ENCODE measurements around the gene CSAG1.
"Not testable (repeated sequence)": the region's sequence is repeated elsewhere in the genome, so short reads cannot be mapped to it uniquely, and the experiment has no call there.

CSAG1 gene

DNA sequence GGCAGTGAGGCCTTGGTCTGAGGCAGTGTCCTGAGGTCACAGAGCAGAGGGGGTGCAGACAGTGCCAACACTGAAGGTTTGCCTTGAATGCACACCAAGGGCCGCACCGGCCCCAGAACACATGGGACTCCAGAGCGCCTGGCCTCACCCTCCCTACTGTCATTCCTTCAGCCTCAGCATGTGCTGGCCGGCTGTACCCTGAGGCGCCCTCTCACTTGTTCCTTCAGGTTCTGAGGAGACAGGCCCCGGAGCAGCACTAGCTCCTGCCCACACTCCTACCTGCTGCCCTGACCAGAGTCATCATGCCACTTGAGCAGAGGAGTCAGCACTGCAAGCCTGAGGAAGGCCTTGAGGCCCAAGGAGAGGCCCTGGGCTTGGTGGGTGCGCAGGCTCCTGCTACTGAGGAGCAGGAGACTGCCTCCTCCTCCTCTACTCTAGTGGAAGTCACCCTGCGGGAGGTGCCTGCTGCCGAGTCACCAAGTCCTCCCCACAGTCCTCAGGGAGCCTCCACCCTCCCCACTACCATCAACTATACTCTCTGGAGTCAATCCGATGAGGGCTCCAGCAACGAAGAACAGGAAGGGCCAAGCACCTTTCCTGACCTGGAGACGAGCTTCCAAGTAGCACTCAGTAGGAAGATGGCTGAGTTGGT is 2.5 kb upstream of the CSAG1 start:
- H3K27ac ChIP-seq (ENCODE audit: low read depth, low read length), result no peak overlapping the region
- H3K4me1 ChIP-seq (ENCODE audit: control insufficient read depth, insufficient read depth, low read length, unreplicated experiment), result no peaks in the 10 kb centered on the region
- H2AFZ ChIP-seq (ENCODE audit: low read length, unreplicated experiment), result no peak overlapping the region
- H3K36me3 ChIP-seq (ENCODE audit: insufficient read depth, low read length), result no peaks in the 10 kb centered on the region
- H3K79me2 ChIP-seq (ENCODE audit: control insufficient read depth, insufficient read depth, low read length, unreplicated experiment), result no peaks in the 10 kb centered on the region
- H3K4me3 ChIP-seq (ENCODE audit: low read depth, low read length), result no peak overlapping the region
- H3K27me3 ChIP-seq (ENCODE audit: insufficient read depth, low read length), result no peaks in the 10 kb centered on the region

DNA sequence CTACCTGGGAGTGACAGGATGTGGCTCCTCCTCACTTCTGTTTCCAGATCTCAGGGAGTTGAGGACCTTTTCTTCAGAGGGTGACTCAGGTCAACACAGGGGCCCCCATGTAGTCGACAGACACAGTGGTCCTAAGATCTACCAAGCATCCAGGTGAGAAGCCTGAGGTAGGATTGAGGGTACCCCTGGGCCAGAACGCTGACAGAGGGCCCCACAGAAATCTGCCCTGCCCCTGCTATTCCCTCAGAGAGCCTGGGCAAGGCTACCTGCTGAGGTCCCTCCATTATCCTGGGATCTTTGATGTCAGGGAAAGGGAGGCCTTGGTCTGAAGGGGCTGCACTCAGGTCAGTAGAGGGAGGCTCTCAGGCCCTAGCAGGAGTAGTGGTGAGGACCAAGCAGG is 1.6 kb upstream of the CSAG1 start:
- Histone ChIP-seq H3K4me3 (ENCODE audit: low read depth, low read length) (no peak overlapping the region), H3K36me3 (ENCODE audit: insufficient read depth, low read length) (no peaks in the 10 kb centered on the region), H3K79me2 (ENCODE audit: control insufficient read depth, insufficient read depth, low read length, unreplicated experiment) (no peaks in the 10 kb centered on the region), H2AFZ (ENCODE audit: low read length, unreplicated experiment) (no peak overlapping the region), H3K4me1 (ENCODE audit: control insufficient read depth, insufficient read depth, low read length, unreplicated experiment) (no peaks in the 10 kb centered on the region), H3K27ac (ENCODE audit: low read depth, low read length) (no peak overlapping the region), H3K27me3 (ENCODE audit: insufficient read depth, low read length) (no peaks in the 10 kb centered on the region)

DNA sequence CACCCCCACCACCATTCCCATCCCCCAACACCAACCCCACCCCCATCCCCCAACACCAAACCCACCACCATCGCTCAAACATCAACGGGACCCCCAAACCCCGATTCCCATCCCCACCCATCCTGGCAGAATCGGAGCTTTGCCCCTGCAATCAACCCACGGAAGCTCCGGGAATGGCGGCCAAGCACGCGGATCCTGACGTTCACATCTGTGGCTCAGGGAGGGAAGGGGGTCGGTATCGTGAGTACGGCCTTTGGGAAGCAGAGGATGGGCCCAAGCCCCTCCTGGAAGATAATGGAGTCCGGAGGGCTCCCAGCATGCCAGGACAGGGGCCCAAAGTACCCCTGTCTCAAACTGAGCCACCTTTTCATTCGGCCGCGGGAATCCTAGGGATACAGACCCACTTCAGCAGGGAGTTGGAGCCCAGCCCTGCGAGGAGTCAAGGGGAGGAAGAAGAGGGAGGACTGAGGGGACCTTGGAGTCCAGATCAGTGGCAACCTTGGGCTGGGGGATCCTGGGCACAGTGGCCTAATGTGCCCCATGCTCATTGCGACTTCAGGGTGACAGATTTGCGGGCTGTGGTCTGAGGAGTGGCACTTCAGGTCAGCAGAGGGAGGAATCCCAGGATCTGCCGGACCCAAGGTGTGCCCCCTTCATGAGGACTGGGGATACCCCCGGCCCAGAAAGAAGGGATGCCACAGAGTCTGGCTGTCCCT is 780 bp upstream of the CSAG1 start:
- not testable (repeated sequence) for H3K36me3 ChIP-seq (ENCODE audit: insufficient read depth, low read length); H3K79me2 ChIP-seq (ENCODE audit: control insufficient read depth, insufficient read depth, low read length, unreplicated experiment); H3K4me3 ChIP-seq (ENCODE audit: low read depth, low read length); H3K27me3 ChIP-seq (ENCODE audit: insufficient read depth, low read length); H2AFZ ChIP-seq (ENCODE audit: low read length, unreplicated experiment); H3K4me1 ChIP-seq (ENCODE audit: control insufficient read depth, insufficient read depth, low read length, unreplicated experiment); H3K27ac ChIP-seq (ENCODE audit: low read depth, low read length)

DNA sequence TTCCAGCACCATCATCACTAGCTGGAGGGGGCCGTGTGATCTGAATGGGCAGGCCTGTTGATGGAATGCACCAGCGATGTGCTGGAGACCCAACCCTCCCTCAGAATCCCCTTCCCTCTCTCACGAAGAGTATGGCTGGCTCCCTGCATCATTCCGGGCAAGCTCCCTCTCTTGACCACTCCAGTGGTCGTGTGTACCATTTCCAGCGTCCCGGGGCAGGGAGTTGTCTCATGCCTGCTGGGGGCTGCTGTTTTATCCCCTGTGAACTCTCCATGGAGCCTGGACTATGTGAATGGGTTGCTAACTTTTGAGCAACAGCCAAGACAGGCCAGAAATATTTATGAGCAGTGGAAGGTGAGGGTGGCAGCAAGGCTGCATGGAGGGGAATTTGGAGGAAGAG is 8.1 kb downstream of the CSAG1 start:
- Histone ChIP-seq H3K27ac (ENCODE audit: low read depth, low read length) (no peak overlapping the region), H3K27me3 (ENCODE audit: insufficient read depth, low read length) (no peaks in the 10 kb centered on the region), H3K4me3 (ENCODE audit: low read depth, low read length) (no peak overlapping the region), H3K4me1 (ENCODE audit: control insufficient read depth, insufficient read depth, low read length, unreplicated experiment) (no peaks in the 10 kb centered on the region), H3K36me3 (ENCODE audit: insufficient read depth, low read length) (no peaks in the 10 kb centered on the region), H3K79me2 (ENCODE audit: control insufficient read depth, insufficient read depth, low read length, unreplicated experiment) (no peaks in the 10 kb centered on the region), H2AFZ (ENCODE audit: low read length, unreplicated experiment) (no peak overlapping the region)

DNA sequence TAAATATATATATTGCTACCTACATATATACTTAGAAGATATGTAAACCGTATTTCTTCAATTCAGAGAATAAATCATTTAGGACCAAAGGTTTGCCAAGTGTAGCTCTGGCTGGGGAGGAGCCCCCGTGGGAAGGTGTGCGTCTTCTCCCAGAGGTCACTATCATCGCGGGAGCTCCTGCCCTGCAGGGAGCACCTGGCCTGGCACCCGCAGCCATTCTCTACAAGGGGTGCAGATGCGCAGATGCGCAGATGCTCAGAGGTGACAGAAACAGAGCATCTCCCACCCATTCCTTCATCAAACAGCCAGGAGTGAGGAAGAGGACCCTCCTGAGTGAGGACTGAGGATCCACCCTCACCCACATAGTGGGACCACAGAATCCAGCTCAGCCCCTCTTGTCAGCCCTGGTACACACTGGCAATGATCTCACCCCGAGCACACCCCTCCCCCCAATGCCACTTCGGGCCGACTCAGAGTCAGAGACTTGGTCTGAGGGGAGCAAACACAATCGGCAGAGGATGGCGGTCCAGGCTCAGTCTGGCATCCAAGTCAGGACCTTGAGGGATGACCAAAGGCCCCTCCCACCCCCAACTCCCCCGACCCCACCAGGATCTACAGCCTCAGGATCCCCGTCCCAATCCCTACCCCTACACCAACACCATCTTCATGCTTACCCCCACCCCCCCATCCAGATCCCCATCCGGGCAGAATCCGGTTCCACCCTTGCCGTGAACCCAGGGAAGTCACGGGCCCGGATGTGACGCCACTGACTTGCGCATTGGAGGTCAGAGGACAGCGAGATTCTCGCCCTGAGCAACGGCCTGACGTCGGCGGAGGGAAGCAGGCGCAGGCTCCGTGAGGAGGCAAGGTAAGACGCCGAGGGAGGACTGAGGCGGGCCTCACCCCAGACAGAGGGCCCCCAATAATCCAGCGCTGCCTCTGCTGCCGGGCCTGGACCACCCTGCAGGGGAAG is 19.4 kb downstream of the CSAG1 start, which contains the start of gene MAGEA2B:
Gene MAGEA2B, plus strand, starts transcription at position 814 of the 973 bp plus-strand sequence. CDS start 2,479 bp downstream, outside the sequence.
- not testable (repeated sequence) for H3K4me3 ChIP-seq (ENCODE audit: low read depth, low read length); H3K79me2 ChIP-seq (ENCODE audit: control insufficient read depth, insufficient read depth, low read length, unreplicated experiment); H3K27ac ChIP-seq (ENCODE audit: low read depth, low read length); H3K36me3 ChIP-seq (ENCODE audit: insufficient read depth, low read length); H3K27me3 ChIP-seq (ENCODE audit: insufficient read depth, low read length); H3K4me1 ChIP-seq (ENCODE audit: control insufficient read depth, insufficient read depth, low read length, unreplicated experiment); H2AFZ ChIP-seq (ENCODE audit: low read length, unreplicated experiment)

DNA sequence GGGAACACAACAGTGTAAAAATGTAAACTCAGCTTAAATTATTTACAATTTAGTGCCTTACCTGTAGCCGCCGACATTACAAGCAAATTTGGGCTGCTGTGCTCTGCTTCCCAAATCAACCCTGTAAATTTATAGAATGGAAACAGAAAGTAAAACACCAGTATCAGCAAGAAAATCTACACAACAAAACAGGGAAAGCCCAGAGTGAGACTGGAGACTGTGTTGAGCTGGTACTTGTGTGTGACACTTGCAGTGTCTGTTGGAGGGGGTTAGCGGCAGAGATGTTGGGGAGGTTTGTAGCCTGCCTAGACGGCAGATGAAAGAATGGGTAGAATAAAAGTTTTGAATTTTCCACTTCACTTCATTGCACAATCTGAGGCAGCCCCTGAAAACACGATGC is 20.3 kb downstream of the CSAG1 start:
- not testable (repeated sequence) for H3K4me3 ChIP-seq (ENCODE audit: low read depth, low read length); H3K79me2 ChIP-seq (ENCODE audit: control insufficient read depth, insufficient read depth, low read length, unreplicated experiment); H2AFZ ChIP-seq (ENCODE audit: low read length, unreplicated experiment); H3K27me3 ChIP-seq (ENCODE audit: insufficient read depth, low read length); H3K36me3 ChIP-seq (ENCODE audit: insufficient read depth, low read length); H3K27ac ChIP-seq (ENCODE audit: low read depth, low read length); H3K4me1 ChIP-seq (ENCODE audit: control insufficient read depth, insufficient read depth, low read length, unreplicated experiment)

DNA sequence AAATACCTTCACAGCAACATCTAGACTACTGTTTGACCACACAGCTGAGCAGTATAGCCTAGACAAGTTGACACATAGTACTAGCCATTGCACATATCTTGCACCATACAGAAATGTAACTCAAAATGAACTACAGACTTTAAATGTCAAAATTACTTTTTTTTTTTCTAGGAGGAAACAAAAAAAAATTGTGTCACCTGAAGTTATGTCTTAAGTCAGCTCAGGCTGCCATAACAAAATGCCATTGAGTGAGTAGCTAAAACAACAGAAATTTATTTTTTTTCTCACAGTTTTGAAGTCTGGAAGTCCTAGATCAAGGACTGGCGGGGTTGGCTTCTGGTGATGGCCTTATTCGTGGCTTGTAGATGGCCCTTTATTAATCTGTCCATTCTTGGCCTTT is 24.3 kb downstream of the CSAG1 start, which contains the start of gene CSAG2:
Gene CSAG2, minus strand, starts transcription at position 101 of the 400 bp plus-strand sequence. CDS start 161 bp downstream, outside the sequence.
- not testable (repeated sequence) for H3K27me3 ChIP-seq (ENCODE audit: insufficient read depth, low read length); H3K4me1 ChIP-seq (ENCODE audit: control insufficient read depth, insufficient read depth, low read length, unreplicated experiment); H3K4me3 ChIP-seq (ENCODE audit: low read depth, low read length); H3K36me3 ChIP-seq (ENCODE audit: insufficient read depth, low read length); H3K27ac ChIP-seq (ENCODE audit: low read depth, low read length); H2AFZ ChIP-seq (ENCODE audit: low read length, unreplicated experiment); H3K79me2 ChIP-seq (ENCODE audit: control insufficient read depth, insufficient read depth, low read length, unreplicated experiment)

DNA sequence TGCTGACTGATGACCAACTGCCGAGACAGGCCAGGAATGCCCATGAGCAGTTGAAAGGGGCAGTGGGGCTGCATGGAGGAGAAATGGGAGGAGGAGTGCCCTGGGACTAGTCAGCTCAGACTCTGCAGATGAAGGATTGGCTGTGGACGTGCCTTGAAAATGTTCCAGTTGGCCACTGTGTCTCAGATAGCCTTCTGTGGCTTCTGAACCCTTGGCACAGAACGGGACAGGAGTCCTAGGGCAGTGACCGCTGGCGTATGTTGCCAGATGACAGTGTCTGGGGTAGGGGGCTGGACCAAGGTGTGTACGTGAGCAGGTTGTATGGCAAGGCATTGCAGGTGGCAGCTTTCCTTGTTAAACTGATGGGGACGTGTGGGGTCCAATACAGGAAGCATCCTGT is 27.0 kb downstream of the CSAG1 start:
- not testable (repeated sequence) for H2AFZ ChIP-seq (ENCODE audit: low read length, unreplicated experiment); H3K79me2 ChIP-seq (ENCODE audit: control insufficient read depth, insufficient read depth, low read length, unreplicated experiment); H3K27me3 ChIP-seq (ENCODE audit: insufficient read depth, low read length); H3K36me3 ChIP-seq (ENCODE audit: insufficient read depth, low read length); H3K4me3 ChIP-seq (ENCODE audit: low read depth, low read length); H3K27ac ChIP-seq (ENCODE audit: low read depth, low read length); H3K4me1 ChIP-seq (ENCODE audit: control insufficient read depth, insufficient read depth, low read length, unreplicated experiment)

DNA sequence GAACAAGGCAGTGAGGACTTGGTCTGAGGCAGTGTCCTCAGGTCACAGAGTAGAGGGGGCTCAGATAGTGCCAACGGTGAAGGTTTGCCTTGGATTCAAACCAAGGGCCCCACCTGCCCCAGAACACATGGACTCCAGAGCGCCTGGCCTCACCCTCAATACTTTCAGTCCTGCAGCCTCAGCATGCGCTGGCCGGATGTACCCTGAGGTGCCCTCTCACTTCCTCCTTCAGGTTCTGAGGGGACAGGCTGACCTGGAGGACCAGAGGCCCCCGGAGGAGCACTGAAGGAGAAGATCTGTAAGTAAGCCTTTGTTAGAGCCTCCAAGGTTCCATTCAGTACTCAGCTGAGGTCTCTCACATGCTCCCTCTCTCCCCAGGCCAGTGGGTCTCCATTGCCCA is 33.1 kb downstream of the CSAG1 start:
- H3K79me2 ChIP-seq (ENCODE audit: control insufficient read depth, insufficient read depth, low read length, unreplicated experiment); H2AFZ ChIP-seq (ENCODE audit: low read length, unreplicated experiment); H3K36me3 ChIP-seq (ENCODE audit: insufficient read depth, low read length); H3K27ac ChIP-seq (ENCODE audit: low read depth, low read length); H3K4me3 ChIP-seq (ENCODE audit: low read depth, low read length); H3K4me1 ChIP-seq (ENCODE audit: control insufficient read depth, insufficient read depth, low read length, unreplicated experiment); H3K27me3 ChIP-seq (ENCODE audit: insufficient read depth, low read length): not testable (repeated sequence)

DNA sequence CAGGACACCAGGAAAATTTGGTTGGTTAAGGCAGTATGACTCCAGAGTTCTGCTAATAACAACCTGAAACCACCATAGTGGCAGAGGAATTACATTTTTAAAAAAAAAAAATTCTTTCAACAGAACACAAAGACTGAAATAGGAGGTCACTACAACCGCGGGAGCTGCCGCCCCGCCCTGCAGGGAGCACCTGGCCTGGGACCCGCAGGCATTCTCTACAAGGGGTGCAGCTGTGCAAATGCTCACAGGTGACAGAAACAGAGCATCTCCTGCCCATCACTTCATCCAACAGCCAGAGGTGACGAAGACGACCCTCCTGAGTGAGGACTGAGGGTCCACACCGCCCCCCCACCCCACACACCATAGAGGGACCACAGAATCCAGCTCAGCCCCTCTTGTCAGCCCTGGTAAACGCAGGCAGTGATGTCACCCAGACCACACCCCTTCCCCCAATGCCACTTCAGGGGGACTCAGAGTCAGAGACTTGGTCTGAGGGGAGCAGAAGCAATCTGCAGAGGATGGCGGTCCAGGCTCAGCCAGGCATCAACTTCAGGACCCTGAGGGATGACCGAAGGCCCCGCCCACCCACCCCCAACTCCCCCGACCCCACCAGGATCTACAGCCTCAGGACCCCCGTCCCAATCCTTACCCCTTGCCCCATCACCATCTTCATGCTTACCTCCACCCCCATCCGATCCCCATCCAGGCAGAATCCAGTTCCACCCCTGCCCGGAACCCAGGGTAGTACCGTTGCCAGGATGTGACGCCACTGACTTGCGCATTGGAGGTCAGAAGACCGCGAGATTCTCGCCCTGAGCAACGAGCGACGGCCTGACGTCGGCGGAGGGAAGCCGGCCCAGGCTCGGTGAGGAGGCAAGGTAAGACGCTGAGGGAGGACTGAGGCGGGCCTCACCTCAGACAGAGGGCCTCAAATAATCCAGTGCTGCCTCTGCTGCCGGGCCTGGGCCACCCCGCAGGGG is 35.3 kb downstream of the CSAG1 start, which contains the start of gene MAGEA3:
Gene MAGEA3, plus strand, starts transcription at position 843 of the 980 bp plus-strand sequence. CDS start 2,039 bp downstream, outside the sequence.
- H3K4me3 ChIP-seq (ENCODE audit: low read depth, low read length), result not testable (repeated sequence)

More for the DNA sequence above, 35.3 kb downstream of the CSAG1 start, which contains the start of gene MAGEA3:
- not testable (repeated sequence) for H3K4me1 ChIP-seq (ENCODE audit: control insufficient read depth, insufficient read depth, low read length, unreplicated experiment); H3K27ac ChIP-seq (ENCODE audit: low read depth, low read length); H3K27me3 ChIP-seq (ENCODE audit: insufficient read depth, low read length); H3K36me3 ChIP-seq (ENCODE audit: insufficient read depth, low read length); H2AFZ ChIP-seq (ENCODE audit: low read length, unreplicated experiment); H3K79me2 ChIP-seq (ENCODE audit: control insufficient read depth, insufficient read depth, low read length, unreplicated experiment)

All from ACC112 (cell line).